H9 (cell line): ENCODE data around the gene SUN2. TPM values are rescaled to one million over a fixed set of nuclear protein-coding genes. Genes with fewer than 3 reads are reported as not detected.

Experiments used
- DNase-seq: peaks from one replicate; pipeline ENCODE4 v3.0.0-alpha.2; 2017
- H2AFZ ChIP-seq: one replicate; pipeline ENCODE4 v1.6.1; 2013; ENCODE audit warnings: mild to moderate bottlenecking, low read length, control low read depth, moderate library complexity
- H2AK5ac ChIP-seq: 2 replicates; pipeline ENCODE4 v1.6.1; 2013; ENCODE audit warnings: low read length, control low read depth, mixed read lengths; ENCODE audit not compliant: insufficient read length
- H2BK120ac ChIP-seq: one replicate; pipeline ENCODE4 v1.6.1; 2013; ENCODE audit warnings: low read depth, mild to moderate bottlenecking, low read length, control low read depth, inconsistent platforms; ENCODE audit not compliant: poor library complexity, severe bottlenecking
- H2BK12ac ChIP-seq: 2 replicates; pipeline ENCODE4 v1.6.1; 2013; ENCODE audit warnings: low read length, control low read depth, mixed read lengths, low read depth; ENCODE audit not compliant: insufficient read length
- H2BK15ac ChIP-seq: 2 replicates; pipeline ENCODE4 v1.6.1; 2013; ENCODE audit warnings: low read depth, low read length, control low read depth
- H2BK20ac ChIP-seq: one replicate; pipeline ENCODE4 v1.6.1; 2013; ENCODE audit warnings: low read depth, mild to moderate bottlenecking, low read length, control low read depth, inconsistent platforms; ENCODE audit not compliant: poor library complexity, severe bottlenecking
- H2BK5ac ChIP-seq: 2 replicates; pipeline ENCODE4 v1.6.1; 2013; ENCODE audit warnings: low read length, control low read depth, mixed read lengths; ENCODE audit not compliant: insufficient read length
- H3K14ac ChIP-seq: 2 replicates; pipeline ENCODE4 v1.6.1; 2013; ENCODE audit warnings: low read length, control low read depth; ENCODE audit not compliant: insufficient read depth
- H3K18ac ChIP-seq: 2 replicates; pipeline ENCODE4 v1.6.1; 2013; ENCODE audit warnings: low read depth, mild to moderate bottlenecking, mixed read lengths, low read length, control low read depth; ENCODE audit not compliant: insufficient read length
- H3K23ac ChIP-seq: 2 replicates; pipeline ENCODE4 v1.6.1; 2013; ENCODE audit warnings: low read length, control low read depth, mixed read lengths, low read depth; ENCODE audit not compliant: insufficient read length
- H3K23me2 ChIP-seq: 2 replicates; pipeline ENCODE4 v1.6.1; 2013; ENCODE audit warnings: low read depth, mild to moderate bottlenecking, mixed read lengths, low read length, control low read depth; ENCODE audit not compliant: insufficient read length, poor library complexity, severe bottlenecking
- H3K27ac ChIP-seq: 2 replicates; pipeline ENCODE4 v1.5.1; 2013; ENCODE audit warnings: low read length, control low read depth, mixed read lengths, low read depth; ENCODE audit not compliant: insufficient read length
- H3K27me3 ChIP-seq: 2 replicates; pipeline ENCODE4 v1.6.1; 2013; ENCODE audit warnings: low read length, control low read depth, inconsistent platforms; ENCODE audit not compliant: insufficient read depth
- H3K4ac ChIP-seq: 2 replicates; pipeline ENCODE4 v1.6.1; 2013; ENCODE audit warnings: low read depth, mild to moderate bottlenecking, control low read depth, inconsistent platforms, low read length, moderate library complexity
- H3K4me1 ChIP-seq: 2 replicates; pipeline ENCODE4 v1.6.1; 2013; ENCODE audit warnings: low read length, control low read depth, inconsistent platforms; ENCODE audit not compliant: insufficient read depth
- H3K4me2 ChIP-seq: 2 replicates; pipeline ENCODE4 v1.6.1; 2013; ENCODE audit warnings: low read length, control low read depth, mixed read lengths; ENCODE audit not compliant: insufficient read length, insufficient read depth
- H3K56ac ChIP-seq: 2 replicates; pipeline ENCODE4 v1.6.1; 2013; ENCODE audit warnings: low read depth, mild to moderate bottlenecking, mixed read lengths, low read length, control low read depth; ENCODE audit not compliant: insufficient read length
- H3K79me1 ChIP-seq: 2 replicates; pipeline ENCODE4 v1.6.1; 2013; ENCODE audit warnings: low read depth, mild to moderate bottlenecking, moderate library complexity, low read length, control low read depth, inconsistent platforms; ENCODE audit not compliant: insufficient read depth, poor library complexity, severe bottlenecking
- H3K79me2 ChIP-seq: 2 replicates; pipeline ENCODE4 v1.6.1; 2013; ENCODE audit warnings: low read length, control low read depth, inconsistent platforms; ENCODE audit not compliant: insufficient read depth
- H3K9ac ChIP-seq: 2 replicates; pipeline ENCODE4 v1.6.1; 2013; ENCODE audit warnings: low read length, control low read depth, mixed read lengths; ENCODE audit not compliant: insufficient read length; ENCODE audit errors: extremely low read depth
- H3K9me3 ChIP-seq: one replicate; pipeline ENCODE4 v1.6.1; 2013; ENCODE audit warnings: low read depth, low read length, inconsistent platforms; ENCODE audit not compliant: control insufficient read depth
- H3T11ph ChIP-seq: one replicate; pipeline ENCODE4 v1.6.1; 2013; ENCODE audit warnings: mild to moderate bottlenecking, low read length, control low read depth, inconsistent platforms
- H4K20me1 ChIP-seq: one replicate; pipeline ENCODE4 v1.6.1; 2013; ENCODE audit not compliant: control insufficient read depth, insufficient read length, insufficient read depth
- H4K5ac ChIP-seq: 2 replicates; pipeline ENCODE4 v1.6.1; 2013; ENCODE audit warnings: low read depth, mild to moderate bottlenecking, mixed read lengths, low read length, control low read depth; ENCODE audit not compliant: insufficient read length
- H4K8ac ChIP-seq: replicated peaks from 2 replicates; pipeline ENCODE4 v1.6.1; 2013; ENCODE audit warnings: low read length, control low read depth, mixed read lengths, low read depth; ENCODE audit not compliant: insufficient read length
- H4K91ac ChIP-seq: 2 replicates; pipeline ENCODE4 v1.6.1; 2013; ENCODE audit warnings: low read depth, mild to moderate bottlenecking, moderate library complexity, mixed read lengths, low read length, control low read depth; ENCODE audit not compliant: insufficient read length
- H3K27ac Mint-ChIP-seq, 3 experiments: 2 replicates in 2 of 3; 3 replicates in 1 of 3; pipeline ENCODE4 v1.8.0; 2020 to 2021; ENCODE audit warnings: mixed read lengths in 3 of 3, mild to moderate bottlenecking in 1 of 3, moderate library complexity in 1 of 3
- H3K27me3 Mint-ChIP-seq: 2 replicates; pipeline ENCODE4 v1.8.0; 2021; ENCODE audit warnings: low read depth, mild to moderate bottlenecking, moderate library complexity, mixed read lengths
- H3K36me3 Mint-ChIP-seq, 3 experiments: 2 replicates in 2 of 3; 3 replicates in 1 of 3; pipeline ENCODE4 v1.8.0; 2020 to 2021; ENCODE audit warnings: low read depth in 3 of 3, mixed read lengths in 3 of 3; ENCODE audit not compliant: insufficient read depth in 1 of 3
- H3K4me1 Mint-ChIP-seq, 2 experiments: 2 replicates each; pipeline ENCODE4 v1.8.0; 2020; ENCODE audit warnings: mixed read lengths in 2 of 2
- H3K4me3 Mint-ChIP-seq, 2 experiments: 2 replicates in 1 of 2; 3 replicates in 1 of 2; pipeline ENCODE4 v1.8.0; 2020 to 2021; ENCODE audit warnings: mild to moderate bottlenecking in 2 of 2, mixed read lengths in 2 of 2, moderate library complexity in 1 of 2
- H3K9me3 Mint-ChIP-seq, 2 experiments: 2 replicates in 1 of 2; 3 replicates in 1 of 2; pipeline ENCODE4 v1.8.0; 2020; ENCODE audit warnings: mild to moderate bottlenecking in 2 of 2, mixed read lengths in 2 of 2, moderate library complexity in 1 of 2
- WGBS: extraction: QIAGEN DNeasy Blood & Tissue Kit; methylation state at CpG from one replicate; pipeline ENCODE4 v1.1.7; 2013; ENCODE audit warnings: missing lambda C conversion rate, low lambda C conversion rate, mixed read lengths; ENCODE audit not compliant: insufficient read length; ENCODE audit errors: extremely low coverage; 5-methylcytosine and 5-hydroxymethylcytosine counted together
- total RNA-seq: library from RNA; stranded (reverse); gene quantifications from 2 replicates; pipeline ENCODE4 v1.2.1, GENCODE V29; 2021
- TF ChIP-seq, protein P1 (sequence below): fragments of 200-600 bp; sonication (generic); conservative IDR thresholded peaks from 3 replicates; pipeline ENCODE4 v1.8.0; 2021; ENCODE audit warnings: antibody characterized with exemption, mild to moderate bottlenecking

Gene SUN2
- total RNA-seq, 1 experiment from 2014 or later: 12.0 TPM

DNA sequence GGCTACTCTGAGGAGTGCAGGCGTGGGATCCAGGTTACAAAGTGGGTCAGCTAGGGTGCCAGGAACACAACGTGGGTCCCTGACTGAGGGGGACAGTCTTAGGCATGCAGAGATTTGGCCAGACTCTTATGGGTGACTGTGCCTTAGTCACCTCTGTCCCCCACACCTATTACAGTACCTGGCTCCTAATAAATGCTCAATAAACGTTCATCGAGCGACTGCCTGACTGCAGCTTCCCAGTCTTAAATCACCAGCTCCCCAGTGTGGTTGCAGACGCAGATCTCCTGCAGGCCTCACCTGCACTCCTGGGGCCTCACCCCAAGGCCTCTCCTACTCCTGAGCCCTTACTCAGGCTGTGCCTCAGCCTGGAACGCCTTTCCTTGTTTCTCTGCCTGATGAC, 3.2 kb upstream of the SUN2 start:
- H3K9ac ChIP-seq: no peak overlapping the region
- no peak overlapping the region for H4K91ac ChIP-seq
- no peak overlapping the region for H3K56ac ChIP-seq
- no peak overlapping the region for H3K4me3 Mint-ChIP-seq
- peaks cover 11% of the 10 kb centered on the region for H3K23me2 ChIP-seq
- H3K27me3 ChIP-seq: no peaks in the 10 kb centered on the region; the same call in 1 of the 2 replicates
- H3K18ac ChIP-seq: no peak overlapping the region
- no peak overlapping the region for H2BK5ac ChIP-seq
- no peak overlapping the region for H3K27ac ChIP-seq
- peaks cover 3% of the 10 kb centered on the region for H3K27me3 Mint-ChIP-seq
- no peak overlapping the region for H3K27ac Mint-ChIP-seq
- WGBS: no CpG with 5 or more reads among the region's 7 CpGs
- no peaks in the 10 kb centered on the region for H3K36me3 Mint-ChIP-seq
- no peak for DNase-seq
- H4K20me1 ChIP-seq: no peaks in the 10 kb centered on the region
- H4K5ac ChIP-seq: no peak overlapping the region
- no peak overlapping the region for H2AFZ ChIP-seq
- H3K4me1 ChIP-seq: peaks cover 3% of the 10 kb centered on the region; the same call in 1 of the 2 replicates
- H3K4ac ChIP-seq: no peak overlapping the region
- H3K9me3 ChIP-seq: no peaks in the 10 kb centered on the region
- H3K4me2 ChIP-seq: no peak overlapping the region
- H2BK12ac ChIP-seq: no peak overlapping the region
- H2AK5ac ChIP-seq: no peak overlapping the region
- no peak overlapping the region for H2BK20ac ChIP-seq
- H3K14ac ChIP-seq: no peak overlapping the region; the same call in 1 of the 2 replicates
- no peak overlapping the region for H2BK120ac ChIP-seq
- H2BK15ac ChIP-seq: no peak overlapping the region
- no peak overlapping the region for H4K8ac ChIP-seq
- no peaks in the 10 kb centered on the region for H3K79me2 ChIP-seq
- no peak overlapping the region for H3T11ph ChIP-seq
- no peaks in the 10 kb centered on the region for H3K79me1 ChIP-seq
- H3K23ac ChIP-seq: no peak overlapping the region
- TF ChIP-seq, protein P1, sequence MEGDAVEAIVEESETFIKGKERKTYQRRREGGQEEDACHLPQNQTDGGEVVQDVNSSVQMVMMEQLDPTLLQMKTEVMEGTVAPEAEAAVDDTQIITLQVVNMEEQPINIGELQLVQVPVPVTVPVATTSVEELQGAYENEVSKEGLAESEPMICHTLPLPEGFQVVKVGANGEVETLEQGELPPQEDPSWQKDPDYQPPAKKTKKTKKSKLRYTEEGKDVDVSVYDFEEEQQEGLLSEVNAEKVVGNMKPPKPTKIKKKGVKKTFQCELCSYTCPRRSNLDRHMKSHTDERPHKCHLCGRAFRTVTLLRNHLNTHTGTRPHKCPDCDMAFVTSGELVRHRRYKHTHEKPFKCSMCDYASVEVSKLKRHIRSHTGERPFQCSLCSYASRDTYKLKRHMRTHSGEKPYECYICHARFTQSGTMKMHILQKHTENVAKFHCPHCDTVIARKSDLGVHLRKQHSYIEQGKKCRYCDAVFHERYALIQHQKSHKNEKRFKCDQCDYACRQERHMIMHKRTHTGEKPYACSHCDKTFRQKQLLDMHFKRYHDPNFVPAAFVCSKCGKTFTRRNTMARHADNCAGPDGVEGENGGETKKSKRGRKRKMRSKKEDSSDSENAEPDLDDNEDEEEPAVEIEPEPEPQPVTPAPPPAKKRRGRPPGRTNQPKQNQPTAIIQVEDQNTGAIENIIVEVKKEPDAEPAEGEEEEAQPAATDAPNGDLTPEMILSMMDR: no peak
- H3K4me1 Mint-ChIP-seq: peaks cover 24 to 32% of the 10 kb centered on the region in 2 experiments
- no peaks in the 10 kb centered on the region for H3K9me3 Mint-ChIP-seq
